Measurements from ENCODE around the gene DEPDC1.

DNA sequence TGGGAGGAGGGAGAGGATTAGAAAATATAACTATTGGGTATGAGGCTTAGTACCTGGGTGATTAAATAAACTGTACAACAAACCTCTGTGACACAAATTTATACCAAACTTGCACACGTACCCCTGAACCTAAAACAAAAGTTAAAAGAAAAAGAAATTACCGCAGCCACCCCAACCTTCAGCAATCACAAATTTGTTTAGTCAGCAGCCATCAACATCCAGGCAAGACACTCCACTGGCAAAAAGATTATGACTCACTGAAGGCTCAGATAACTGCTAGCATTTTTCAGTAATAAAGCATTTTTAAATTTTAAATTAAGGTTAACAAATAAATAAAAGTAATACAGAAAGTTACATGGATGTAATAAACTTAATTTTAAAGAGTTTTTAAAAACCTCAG, 14.4 kb upstream of the DEPDC1 start:
- TF ChIP-seq TAF1 (IDR thresholded peaks at IDR 0.05; ENCODE audit: borderline replicate concordance, insufficient read depth, low read length) (no peak), POLR2AphosphoS5 (IDR thresholded peaks at IDR 0.05; ENCODE audit: low read depth, low read length) (no peak), SIN3A (IDR thresholded peaks at IDR 0.05; ENCODE audit: borderline replicate concordance, insufficient read depth, low read length) (no peak), REST (IDR thresholded peaks at IDR 0.05; ENCODE audit: insufficient read depth in 1 of 2, low read depth in 2 of 2, low read length in 2 of 2) (no peak)

Measured in PFSK-1 (cell line).